GM12864 (cell line): ENCODE results near the gene TLE4.

Source experiments
- DNase-seq: peaks from one replicate; pipeline ENCODE4 v3.0.0-alpha.2; 2011; ENCODE audit warnings: low read depth
- H3K4me3 ChIP-seq: 2 replicates; pipeline ENCODE4 v1.5.1; 2011; ENCODE audit warnings: mild to moderate bottlenecking, low read depth, low read length, control low read depth
- CTCF ChIP-seq: IDR thresholded peaks from 2 replicates; pipeline ENCODE4 v1.5.1; 2011; ENCODE audit warnings: low read depth, mild to moderate bottlenecking, moderate library complexity, low read length, control low read depth, inconsistent platforms; ENCODE audit errors: missing control alignments

TLE4 gene

GRCh38 chr9:79667120-79667519, 95.4 kb downstream of the TLE4 start:
- no peak for DNase-seq
- no peak for TF ChIP-seq CTCF
- no peak overlapping the region for H3K4me3 ChIP-seq

- DNase-seq = no peak
- no peak for TF ChIP-seq CTCF
- H3K4me3 ChIP-seq = no peak overlapping the region
Measured at GRCh38 chr9:79667817-79668436, 96.2 kb downstream of the TLE4 start.

GRCh38 chr9:79668956-79669355, 97.2 kb downstream of the TLE4 start:
- no peak overlapping the region for H3K4me3 ChIP-seq
- no peak for DNase-seq
- no peak for TF ChIP-seq CTCF

GRCh38 chr9:79670269-79670961, 98.7 kb downstream of the TLE4 start:
- TF ChIP-seq CTCF = no peak
- no peak overlapping the region for H3K4me3 ChIP-seq
- no peak for DNase-seq

- TF ChIP-seq CTCF = no peak
- no peak for DNase-seq
- H3K4me3 ChIP-seq = no peak overlapping the region
Measured at GRCh38 chr9:79671558-79671957, 99.8 kb downstream of the TLE4 start.

- no peak for DNase-seq
- H3K4me3 ChIP-seq = no peak overlapping the region
- no peak for TF ChIP-seq CTCF
Measured at GRCh38 chr9:79672236-79672635, 100.5 kb downstream of the TLE4 start.

GRCh38 chr9:79672891-79673290, 101.1 kb downstream of the TLE4 start:
- H3K4me3 ChIP-seq = no peak overlapping the region
- no peak for DNase-seq
- no peak for TF ChIP-seq CTCF
